IMR-90 (cell line): ENCODE data around the gene KLHL7. TPM values are rescaled to one million over a fixed set of nuclear protein-coding genes. Genes with fewer than 3 reads are reported as not detected.

Experiments used
- ATAC-seq: fragments of 200-7000 bp; cut with Tn5 transposase; 2 replicates; pipeline ENCODE4 v1.9.1; 2020; ENCODE audit warnings: low read depth, mild to moderate bottlenecking, moderate library complexity
- BruUV-seq: library from RNA; stranded (reverse); fragments of 400-500 nt; replicated peaks from 2 replicates; lab custom pipeline; 2021; lab: Mats Ljungman, UMichigan
- CTCF ChIA-PET: fragments of 300-600 bp; formaldehyde crosslinking; extraction: SDS; loops from one replicate; lab custom pipeline; 2021; ENCODE audit warnings: antibody characterized with exemption; lab: Yijun Ruan, JAX
- POLR2A ChIA-PET: fragments of 300-600 bp; sonication (Branson Sonifier 250); formaldehyde crosslinking; loops from one replicate; lab custom pipeline; 2022; ENCODE audit warnings: antibody characterized with exemption; ENCODE audit not compliant: unreplicated experiment; lab: Charles Lee
- DNase-seq: peaks from one replicate; pipeline ENCODE4 v3.0.0; 2013
- H2AFZ ChIP-seq: replicated peaks from 2 replicates; pipeline ENCODE3; 2013; ENCODE audit warnings: low read length, mild to moderate bottlenecking; ENCODE audit not compliant: poor library complexity
- H2AK5ac ChIP-seq: 2 replicates; pipeline ENCODE4 v1.6.1; 2013; ENCODE audit warnings: low read depth, low read length, inconsistent platforms
- H2AK9ac ChIP-seq: replicated peaks from 2 replicates; pipeline ENCODE3; 2013; ENCODE audit warnings: mild to moderate bottlenecking, low read depth, low read length, moderate library complexity; ENCODE audit not compliant: poor library complexity
- H2BK120ac ChIP-seq: 2 replicates; pipeline ENCODE4 v1.6.1; 2013; ENCODE audit warnings: low read depth, low read length, inconsistent platforms
- H2BK15ac ChIP-seq: 3 replicates; pipeline ENCODE4 v1.6.1; 2013; ENCODE audit warnings: low read depth, low read length, inconsistent platforms
- H2BK20ac ChIP-seq: 2 replicates; pipeline ENCODE4 v1.6.1; 2013; ENCODE audit warnings: low read depth, mild to moderate bottlenecking, inconsistent platforms, low read length, moderate library complexity
- H2BK5ac ChIP-seq: 2 replicates; pipeline ENCODE4 v1.6.1; 2013; ENCODE audit warnings: mild to moderate bottlenecking, low read depth, low read length, inconsistent platforms; ENCODE audit not compliant: poor library complexity, severe bottlenecking
- H3K14ac ChIP-seq: replicated peaks from 2 replicates; pipeline ENCODE4 v1.6.1; 2013; ENCODE audit warnings: low read depth, low read length, inconsistent platforms
- H3K18ac ChIP-seq: 2 replicates; pipeline ENCODE4 v1.6.1; 2013; ENCODE audit warnings: low read depth, low read length, control low read depth
- H3K23ac ChIP-seq: 2 replicates; pipeline ENCODE4 v1.6.1; 2013; ENCODE audit warnings: low read depth, low read length, inconsistent platforms
- H3K27ac ChIP-seq: 2 replicates; pipeline ENCODE4 v1.5.1; 2013; ENCODE audit warnings: mild to moderate bottlenecking, control low read depth, low read length; ENCODE audit not compliant: insufficient read depth
- H3K27me3 ChIP-seq: 2 replicates; pipeline ENCODE4 v1.6.1; 2013; ENCODE audit warnings: low read length; ENCODE audit not compliant: control insufficient read depth, insufficient read depth
- H3K36me3 ChIP-seq: 2 replicates; pipeline ENCODE4 v1.6.1; 2013; ENCODE audit warnings: low read length, mixed read lengths; ENCODE audit not compliant: control insufficient read depth, insufficient read depth
- H3K4ac ChIP-seq: 2 replicates; pipeline ENCODE4 v1.6.1; 2013; ENCODE audit warnings: low read depth, low read length, inconsistent platforms
- H3K4me1 ChIP-seq: 2 replicates; pipeline ENCODE4 v1.6.1; 2013; ENCODE audit warnings: low read length, mixed read lengths; ENCODE audit not compliant: control insufficient read depth, insufficient read depth
- H3K4me2 ChIP-seq: 2 replicates; pipeline ENCODE4 v1.6.1; 2013; ENCODE audit warnings: low read depth, mild to moderate bottlenecking, control low read depth, low read length, moderate library complexity
- H3K4me3 ChIP-seq: 2 replicates; pipeline ENCODE4 v1.5.1; 2013; ENCODE audit warnings: low read depth, mild to moderate bottlenecking, control low read depth, low read length, moderate library complexity; ENCODE audit not compliant: insufficient read depth
- H3K56ac ChIP-seq: 2 replicates; pipeline ENCODE4 v1.6.1; 2013; ENCODE audit warnings: low read length, inconsistent platforms; ENCODE audit not compliant: insufficient read depth; ENCODE audit errors: extremely low read depth
- H3K79me1 ChIP-seq, 2 experiments: 2 replicates each; pipeline ENCODE4 v1.6.1; 2013; ENCODE audit warnings: low read length in 2 of 2, inconsistent platforms in 1 of 2, low read depth in 1 of 2
- H3K9ac ChIP-seq: 2 replicates; pipeline ENCODE4 v1.6.1; 2013; ENCODE audit warnings: low read depth, low read length, control low read depth
- H3K9me1 ChIP-seq: 2 replicates; pipeline ENCODE4 v1.6.1; 2013; ENCODE audit warnings: low read length, inconsistent platforms; ENCODE audit not compliant: insufficient read depth
- H3K9me3 ChIP-seq: 2 replicates; pipeline ENCODE4 v1.6.1; 2013; ENCODE audit warnings: low read length; ENCODE audit not compliant: control insufficient read depth, insufficient read depth
- H4K20me1 ChIP-seq: 2 replicates; pipeline ENCODE4 v1.6.1; 2013; ENCODE audit warnings: low read length, inconsistent platforms; ENCODE audit not compliant: insufficient read depth
- H4K5ac ChIP-seq: 2 replicates; pipeline ENCODE4 v1.6.1; 2013; ENCODE audit warnings: mild to moderate bottlenecking, low read depth, low read length, control low read depth
- H4K8ac ChIP-seq, 2 experiments: 2 replicates each; pipeline ENCODE4 v1.6.1; 2013; ENCODE audit warnings: low read depth in 2 of 2, low read length in 2 of 2, control low read depth in 1 of 2, inconsistent platforms in 1 of 2
- H4K91ac ChIP-seq: 2 replicates; pipeline ENCODE4 v1.6.1; 2013; ENCODE audit warnings: low read depth, low read length, inconsistent platforms; ENCODE audit not compliant: insufficient read depth
- BHLHE40 ChIP-seq: fragments of 150-350 bp; IDR thresholded peaks from 2 replicates; pipeline ENCODE4 v1.6.1; 2016; ENCODE audit warnings: mild to moderate bottlenecking, low read depth, low read length
- CEBPB ChIP-seq: IDR thresholded peaks from 2 replicates; pipeline ENCODE4 v1.6.1; 2012; ENCODE audit warnings: low read depth, low read length, improper control_type of control experiment
- CHD1 ChIP-seq: IDR thresholded peaks from 2 replicates; pipeline ENCODE4 v1.6.1; 2012; ENCODE audit warnings: low read depth, low read length, improper control_type of control experiment
- FOS ChIP-seq: fragments of 150-350 bp; IDR thresholded peaks from 2 replicates; pipeline ENCODE4 v1.6.1; 2016; ENCODE audit warnings: low read depth, low read length
- MAFK ChIP-seq: IDR thresholded peaks from 2 replicates; pipeline ENCODE4 v1.6.1; 2012; ENCODE audit warnings: low read depth, low read length, improper control_type of control experiment
- MAZ ChIP-seq: IDR thresholded peaks from 2 replicates; pipeline ENCODE4 v1.6.1; 2012; ENCODE audit warnings: low read depth, mild to moderate bottlenecking, low read length, improper control_type of control experiment, moderate library complexity, borderline replicate concordance
- MXI1 ChIP-seq: IDR thresholded peaks from 2 replicates; pipeline ENCODE4 v1.6.1; 2012; ENCODE audit warnings: low read depth, mild to moderate bottlenecking, low read length, moderate library complexity, borderline replicate concordance
- NFE2L2 ChIP-seq: fragments of 150-350 bp; IDR thresholded peaks from 2 replicates; pipeline ENCODE4 v1.6.1; 2016; ENCODE audit warnings: low read depth, mild to moderate bottlenecking, low read length
- POLR2A ChIP-seq: IDR thresholded peaks from 2 replicates; pipeline ENCODE4 v1.6.1; 2012; ENCODE audit warnings: mild to moderate bottlenecking, low read depth, low read length
- RAD21 ChIP-seq: IDR thresholded peaks from 2 replicates; pipeline ENCODE4 v1.6.1; 2012; ENCODE audit warnings: low read length, improper control_type of control experiment
- RCOR1 ChIP-seq: IDR thresholded peaks from 2 replicates; pipeline ENCODE4 v1.6.1; 2012; ENCODE audit warnings: mild to moderate bottlenecking, low read length, improper control_type of control experiment; ENCODE audit not compliant: insufficient replicate concordance
- RFX5 ChIP-seq: IDR thresholded peaks from 2 replicates; pipeline ENCODE4 v1.8.0; 2012; ENCODE audit warnings: low read depth, mild to moderate bottlenecking, low read length, moderate library complexity
- SMC3 ChIP-seq: fragments of 150-350 bp; IDR thresholded peaks from 2 replicates; pipeline ENCODE4 v1.6.1; 2016; ENCODE audit warnings: low read depth, mild to moderate bottlenecking, antibody characterized with exemption, low read length, moderate library complexity
- WGBS, 2 experiments: methylation state at CpG; one replicate each; pipeline versions ENCODE4 v1.1.5 to v1.1.7; 2013; ENCODE audit warnings: missing lambda C conversion rate in 2 of 2; ENCODE audit not compliant: insufficient read length in 1 of 2; ENCODE audit errors: extremely low coverage in 2 of 2; 5-methylcytosine and 5-hydroxymethylcytosine counted together
- dilution Hi-C: fragments of 300-500 bp; cut with HindIII; formaldehyde crosslinking; loops from one replicate; pipeline ENCODE4 v1.14.3; 2018; ENCODE audit warnings: low sequenced_read_pairs; ENCODE audit not compliant: unreplicated experiment
- in situ Hi-C: fragments of 300-500 bp; cut with MboI; formaldehyde crosslinking; loops from 3 replicates; pipeline ENCODE4 v1.14.3; 2019; ENCODE audit warnings: low sequenced_read_pairs, inconsistent platforms, mixed read lengths
- intact Hi-C: fragments of 100-400 bp; cut with micrococcal nuclease; formaldehyde crosslinking; loops from 2 replicates; pipeline ENCODE4 v1.10.0; 2022
- polyA plus RNA-seq, 3 experiments: library from polyadenylated mRNA; depleted of rRNA; stranded (reverse); fragments of >200 nt; gene quantifications; 2 replicates each; pipeline ENCODE4 v1.2.3, GENCODE V29; 2012; ENCODE audit warnings: low replicate concordance in 1 of 3
- total RNA-seq: library from RNA; depleted of rRNA; stranded (reverse); fragments of >200 nt; gene quantifications from 2 replicates; pipeline ENCODE4 v1.2.3, GENCODE V29; 2012
- TF ChIP-seq, protein P1 (sequence below): fragments of 150-350 bp; IDR thresholded peaks from 2 replicates; pipeline ENCODE4 v1.6.1; 2017; ENCODE audit warnings: mild to moderate bottlenecking, antibody characterized with exemption, low read length, low read depth
- TF ChIP-seq, protein P2 (sequence below): conservative IDR thresholded peaks from 2 replicates; pipeline ENCODE4 v1.5.1; 2012; ENCODE audit warnings: mild to moderate bottlenecking, low read depth, low read length, improper control_type of control experiment
- TF ChIP-seq, protein P3 (sequence below): fragments of 150-350 bp; IDR thresholded peaks from 2 replicates; pipeline ENCODE4 v1.6.1; 2016; ENCODE audit warnings: low read depth, mild to moderate bottlenecking, low read length, moderate library complexity, borderline replicate concordance

KLHL7 gene
- total and polyA plus RNA-seq, 2 of the 4 experiments (the other 2 are of a cell fraction), result 24.6 to 29.2 TPM

DNA sequence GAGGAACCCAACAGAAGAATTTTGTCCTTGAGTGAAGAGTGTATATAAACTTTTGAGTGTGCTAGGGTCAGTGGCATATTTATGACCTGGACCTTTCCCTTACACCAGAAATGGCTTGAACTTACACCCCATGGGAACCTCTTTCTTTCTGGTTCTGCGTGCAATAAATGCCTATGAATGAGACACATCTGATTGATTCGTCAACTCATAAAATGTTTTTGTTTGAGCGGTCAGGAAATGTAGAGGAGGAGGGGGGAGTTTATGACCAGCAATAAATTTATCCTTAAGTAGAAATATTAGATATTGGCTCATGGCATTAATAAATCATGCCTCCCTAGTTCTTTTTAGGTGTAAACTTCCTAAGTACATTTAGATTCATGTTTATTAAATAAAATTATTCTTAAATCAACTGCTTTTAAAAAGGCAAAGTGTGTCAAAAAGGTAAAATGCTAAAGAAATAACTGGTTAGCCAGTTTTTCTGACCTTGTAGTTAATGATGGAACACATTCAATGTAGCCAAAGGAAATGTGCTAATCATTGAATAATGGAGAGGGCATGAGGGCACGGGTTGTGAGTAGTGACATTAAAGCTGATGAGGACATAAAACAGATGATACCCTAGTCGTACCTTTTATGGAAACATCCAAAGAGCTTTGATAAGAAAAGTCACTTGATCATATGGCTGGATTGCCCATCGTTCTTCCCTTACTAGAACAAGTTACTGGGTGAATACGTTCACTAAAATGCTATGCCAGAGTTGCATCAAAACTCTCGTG, 62.7 kb downstream of the KLHL7 start:
- Histone ChIP-seq H3K56ac (no peak overlapping the region), H3K4me2 (no peak overlapping the region), H3K18ac (no peak overlapping the region), H3K4me3 (no peak overlapping the region), H2BK5ac (no peak overlapping the region), H3K27me3 (no peaks in the 10 kb centered on the region), H2BK20ac (no peak overlapping the region), H4K5ac (no peak overlapping the region), H3K23ac (no peak overlapping the region), H2AK9ac (no peak overlapping the region), H2BK15ac (no peak overlapping the region), H3K9me1 (no peaks in the 10 kb centered on the region), H2AK5ac (no peak overlapping the region), H4K91ac (no peak overlapping the region), H3K36me3 (0 out of 2 replicates have a peak, but pooled peaks cover 3% of the 10 kb centered on the region), H3K4ac (no peak overlapping the region), H3K9me3 (no peaks in the 10 kb centered on the region), H4K8ac (no peak overlapping the region), H3K27ac (no peak overlapping the region), H3K79me1 (no peaks in the 10 kb centered on the region), H3K14ac (no peak overlapping the region), H2BK120ac (no peak overlapping the region), H3K9ac (no peak overlapping the region), H4K20me1 (no peaks in the 10 kb centered on the region), H3K4me1 (no peaks in the 10 kb centered on the region), H2AFZ (no peak overlapping the region)
- CTCF ChIA-PET, result no interaction called here
- WGBS, 2 experiments, result 100% methylated on average over 2 of the region's 8 CpGs; no CpG with 5 or more reads in 1 of the 2 experiments
- ATAC-seq (no peak), DNase-seq (no peak)
- in situ Hi-C loops, result no loop called here
- intact Hi-C loops, result no loop called here
- dilution Hi-C loops, result no loop called here
- POLR2A ChIA-PET, result no interaction called here
- BruUV-seq, result no TSS peak
- no peak for TF ChIP-seq FOS
- TF ChIP-seq MAZ, result no peak
- no peak for TF ChIP-seq MXI1
- TF ChIP-seq, protein P1, sequence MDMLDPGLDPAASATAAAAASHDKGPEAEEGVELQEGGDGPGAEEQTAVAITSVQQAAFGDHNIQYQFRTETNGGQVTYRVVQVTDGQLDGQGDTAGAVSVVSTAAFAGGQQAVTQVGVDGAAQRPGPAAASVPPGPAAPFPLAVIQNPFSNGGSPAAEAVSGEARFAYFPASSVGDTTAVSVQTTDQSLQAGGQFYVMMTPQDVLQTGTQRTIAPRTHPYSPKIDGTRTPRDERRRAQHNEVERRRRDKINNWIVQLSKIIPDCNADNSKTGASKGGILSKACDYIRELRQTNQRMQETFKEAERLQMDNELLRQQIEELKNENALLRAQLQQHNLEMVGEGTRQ, result no peak
- TF ChIP-seq RFX5, result no peak
- TF ChIP-seq BHLHE40, result no peak
- TF ChIP-seq RCOR1, result no peak
- TF ChIP-seq MAFK, result no peak
- TF ChIP-seq NFE2L2, result no peak
- no peak for TF ChIP-seq RAD21
- TF ChIP-seq CHD1, result no peak
- no peak for TF ChIP-seq CEBPB
- TF ChIP-seq, protein P2, sequence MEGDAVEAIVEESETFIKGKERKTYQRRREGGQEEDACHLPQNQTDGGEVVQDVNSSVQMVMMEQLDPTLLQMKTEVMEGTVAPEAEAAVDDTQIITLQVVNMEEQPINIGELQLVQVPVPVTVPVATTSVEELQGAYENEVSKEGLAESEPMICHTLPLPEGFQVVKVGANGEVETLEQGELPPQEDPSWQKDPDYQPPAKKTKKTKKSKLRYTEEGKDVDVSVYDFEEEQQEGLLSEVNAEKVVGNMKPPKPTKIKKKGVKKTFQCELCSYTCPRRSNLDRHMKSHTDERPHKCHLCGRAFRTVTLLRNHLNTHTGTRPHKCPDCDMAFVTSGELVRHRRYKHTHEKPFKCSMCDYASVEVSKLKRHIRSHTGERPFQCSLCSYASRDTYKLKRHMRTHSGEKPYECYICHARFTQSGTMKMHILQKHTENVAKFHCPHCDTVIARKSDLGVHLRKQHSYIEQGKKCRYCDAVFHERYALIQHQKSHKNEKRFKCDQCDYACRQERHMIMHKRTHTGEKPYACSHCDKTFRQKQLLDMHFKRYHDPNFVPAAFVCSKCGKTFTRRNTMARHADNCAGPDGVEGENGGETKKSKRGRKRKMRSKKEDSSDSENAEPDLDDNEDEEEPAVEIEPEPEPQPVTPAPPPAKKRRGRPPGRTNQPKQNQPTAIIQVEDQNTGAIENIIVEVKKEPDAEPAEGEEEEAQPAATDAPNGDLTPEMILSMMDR, result no peak
- no peak for TF ChIP-seq SMC3
- TF ChIP-seq POLR2A, result no peak
- TF ChIP-seq, protein P3, sequence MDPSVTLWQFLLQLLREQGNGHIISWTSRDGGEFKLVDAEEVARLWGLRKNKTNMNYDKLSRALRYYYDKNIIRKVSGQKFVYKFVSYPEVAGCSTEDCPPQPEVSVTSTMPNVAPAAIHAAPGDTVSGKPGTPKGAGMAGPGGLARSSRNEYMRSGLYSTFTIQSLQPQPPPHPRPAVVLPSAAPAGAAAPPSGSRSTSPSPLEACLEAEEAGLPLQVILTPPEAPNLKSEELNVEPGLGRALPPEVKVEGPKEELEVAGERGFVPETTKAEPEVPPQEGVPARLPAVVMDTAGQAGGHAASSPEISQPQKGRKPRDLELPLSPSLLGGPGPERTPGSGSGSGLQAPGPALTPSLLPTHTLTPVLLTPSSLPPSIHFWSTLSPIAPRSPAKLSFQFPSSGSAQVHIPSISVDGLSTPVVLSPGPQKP, result no peak
